Lower leg skin (tissue), 3 donors: ENCODE measurements around the gene GPR18.

Experiments used
- CTCF ChIP-seq, 3 donors: fragments of 450-650 bp; IDR thresholded peaks; one replicate each; pipeline ENCODE4 v1.5.1; 2016; ENCODE audit warnings: antibody characterized with exemption in 3 of 3, mild to moderate bottlenecking in 3 of 3, moderate library complexity in 2 of 3
- POLR2A ChIP-seq, 2 donors: fragments of 450-650 bp; IDR thresholded peaks; one replicate each; pipeline ENCODE4 v1.6.1; 2016 to 2017; ENCODE audit warnings: antibody characterized with exemption in 2 of 2, mild to moderate bottlenecking in 1 of 2, moderate library complexity in 1 of 2

DNA sequence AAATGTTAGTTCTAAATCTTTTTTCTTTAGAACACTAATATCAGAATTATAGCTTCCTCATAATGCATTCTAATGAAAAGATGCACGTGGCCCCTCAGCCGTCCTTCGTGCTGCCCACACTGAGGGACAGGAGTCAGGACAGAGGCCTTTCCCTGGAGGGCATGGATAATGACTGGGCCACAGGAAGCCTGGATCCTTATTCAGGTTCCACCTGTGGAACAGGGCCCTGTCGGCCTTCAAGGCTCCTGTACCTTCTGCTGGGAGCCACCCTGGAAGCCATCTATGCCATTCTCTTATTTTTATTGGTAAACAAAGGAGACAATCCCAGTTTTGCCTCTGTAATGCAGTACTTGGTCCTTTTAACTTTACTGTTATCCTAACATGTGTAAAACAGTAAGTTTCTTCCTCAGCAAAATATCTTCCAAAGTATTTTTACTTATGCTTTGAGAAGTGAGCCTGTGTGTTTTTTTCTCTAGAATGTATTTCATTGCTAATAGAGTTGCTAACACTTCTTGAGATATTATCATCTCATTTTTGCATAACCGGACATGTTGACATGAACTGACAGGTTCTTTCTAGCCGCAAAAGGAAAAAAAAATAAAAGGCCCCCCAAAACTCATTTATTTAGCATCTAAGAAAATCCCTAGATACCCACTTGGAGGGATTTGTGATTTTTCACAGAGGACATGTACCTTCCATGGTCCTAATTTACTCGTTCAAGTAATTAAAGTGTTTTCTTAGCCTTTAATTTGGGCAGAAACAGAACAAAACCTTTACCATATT lies 43.1 kb upstream of the GPR18 start:
- TF ChIP-seq CTCF (IDR thresholded peaks at IDR 0.05), result no peak
- TF ChIP-seq POLR2A (IDR thresholded peaks at IDR 0.05), result no peak
